K562 (cell line): Measurements from ENCODE around the gene ELAVL3. TPM values are rescaled to one million over a fixed set of nuclear protein-coding genes. Genes with fewer than 3 reads are reported as not detected.

ENCODE experiments used
- CBFA2T3 ChIP-seq: fragments of 450-650 bp; IDR thresholded peaks from 2 replicates; pipeline ENCODE4 v1.6.1; 2017
- CBX5 ChIP-seq: IDR thresholded peaks from 2 replicates; pipeline ENCODE4 v1.6.1; 2014; ENCODE audit warnings: low read depth, borderline replicate concordance
- NFIC ChIP-seq: fragments of 450-650 bp; IDR thresholded peaks from 2 replicates; pipeline ENCODE4 v1.6.1; 2017; ENCODE audit warnings: mild to moderate bottlenecking, inconsistent platforms
- POLR2A ChIP-seq: fragments of 450-650 bp; conservative IDR thresholded peaks from 2 replicates; pipeline ENCODE4 v1.6.1; 2016
- RERE ChIP-seq: sonication (generic); formaldehyde crosslinking; IDR thresholded peaks from 2 replicates; pipeline ENCODE4 v1.8.0; 2023; ENCODE audit warnings: missing genetic modification reagents, mild to moderate bottlenecking, borderline replicate concordance
- ZBTB7A ChIP-seq: IDR thresholded peaks from 2 replicates; pipeline ENCODE4 v1.6.1; 2011; ENCODE audit warnings: low read depth, mild to moderate bottlenecking, low read length, moderate library complexity, borderline replicate concordance; ENCODE audit not compliant: control insufficient read depth
- ZFP30 ChIP-seq: fragments of 250-450 bp; sonication (Bioruptor Pico); IDR thresholded peaks from 2 replicates; pipeline ENCODE4 v1.8.0; 2022; ENCODE audit warnings: moderate library complexity, mild to moderate bottlenecking, inconsistent platforms, borderline replicate concordance
- microRNA-seq: library from miRNA; unstranded; fragments of <30 nt; microRNA quantifications from one replicate; pipeline ENCODE4, GENCODE V29; 2018; ENCODE audit warnings: borderline microRNAs expressed
- polyA plus RNA-seq, 8 experiments: library from polyadenylated mRNA; depleted of rRNA in 4 of 8; stranded (reverse) in 5 of 8; unstranded in 3 of 8; fragments of >200 nt; fragmentation: Nextera tagmentation in 2 of 8; fragmentation: Illumina TruSeq in 1 of 8; extraction: Ambion mirVana in 2 of 8; extraction: Trizol in 1 of 8; gene quantifications; 2 replicates each; pipeline versions ENCODE4 v1.2.1 to v1.2.3, GENCODE V29; 2011 to 2014; ENCODE audit warnings: inconsistent platforms in 1 of 8, missing spikeins in 1 of 8
- small RNA-seq: library from RNA; depleted of rRNA; stranded (forward); fragments of <200 nt; gene quantifications from one replicate; pipeline ENCODE3, GENCODE V24; 2014
- total RNA-seq, 7 experiments: library from RNA; depleted of rRNA in 6 of 7; stranded (reverse); fragments of >200 nt in 6 of 7; fragmentation: Illumina TruSeq in 2 of 7; extraction: Trizol in 2 of 7; gene quantifications; 2 replicates each; pipeline versions ENCODE4 v1.2.1 to v1.2.3, GENCODE V29; 2011 to 2021; ENCODE audit warnings: low replicate concordance in 1 of 7

Gene ELAVL3
- total and polyA plus RNA-seq, 9 of the 15 experiments (the other 6 are each of a cell fraction or from before 2014, with no cell fraction given) = not detected

- TF ChIP-seq RERE (no peak), CBX5 (no peak), NFIC (peak; percentile 47), ZFP30 (no peak), ZBTB7A (0 out of 2 replicates have a peak, but pooled peaks have one; percentile 30), POLR2A (no peak), CBFA2T3 (no peak)
Observed at GRCh38 chr19:11401808-11402543, 78.9 kb downstream of the ELAVL3 start (continued).

Small RNA genes within 50 kb of the gene (microRNA-seq; reads per million reads assigned to microRNA genes)
- gene MIR7974 = 2.6 reads per million, percentile 32 among the genes with 10 or more reads in this experiment

Small RNA genes within 50 kb of the gene (small RNA-seq; reads per million reads assigned to genes)
- gene MIR7974 = 155 reads per million, percentile 99 among the genes with 10 or more reads in this experiment
- gene RF00019 = not detected
- 0.15 reads per million for gene RN7SL833P

Other genes starting within 250 kb of the ELAVL3 start
Only the 7 nearest of the 18 such genes appear.
- gene RGL3, start 61.7 kb downstream of the ELAVL3 start, total RNA-seq (2014; rRNA removed) = 0.16 and 0.32 TPM in 2 replicates
- gene RGL3, start 61.7 kb downstream of the ELAVL3 start, total RNA-seq (2014; rRNA removed; fragmentation: Illumina TruSeq; extraction: Trizol) = not detected in 2 replicates
- 0.11 TPM in 1 of 2 replicates, not detected in the other for gene RGL3, start 61.7 kb downstream of the ELAVL3 start, total RNA-seq (2015; rRNA removed; fragmentation: Illumina TruSeq; extraction: Trizol)
- 0.40 and 0.58 TPM in 2 replicates for gene RGL3, start 61.7 kb downstream of the ELAVL3 start, total RNA-seq (2021)
- 0.26 and 0.61 TPM in 2 replicates for gene RGL3, start 61.7 kb downstream of the ELAVL3 start, polyA plus RNA-seq (2011; rRNA removed)
- gene RGL3, start 61.7 kb downstream of the ELAVL3 start, polyA plus RNA-seq (2014; fragmentation: Illumina TruSeq; extraction: Trizol) = 0.22 TPM in 2 replicates
- not detected for gene RGL3, start 61.7 kb downstream of the ELAVL3 start, polyA plus RNA-seq (2014; fragmentation: Nextera tagmentation; extraction: Ambion mirVana)
- 0.09 and 0.12 TPM in 2 replicates for gene RGL3, start 61.7 kb downstream of the ELAVL3 start, polyA plus RNA-seq (2014; rRNA removed)
- gene ODAD3, start 45.9 kb downstream of the ELAVL3 start, total RNA-seq (2014; rRNA removed) = 0.08 and 0.14 TPM in 2 replicates
- 0.11 TPM in 1 of 2 replicates, not detected in the other for gene ODAD3, start 45.9 kb downstream of the ELAVL3 start, total RNA-seq (2014; rRNA removed; fragmentation: Illumina TruSeq; extraction: Trizol)
- gene ODAD3, start 45.9 kb downstream of the ELAVL3 start, total RNA-seq (2015; rRNA removed; fragmentation: Illumina TruSeq; extraction: Trizol) = 0.08 TPM in 1 of 2 replicates, not detected in the other
- gene ODAD3, start 45.9 kb downstream of the ELAVL3 start, total RNA-seq (2021) = 0.18 and 0.51 TPM in 2 replicates
- 0.19 TPM in 1 of 2 replicates, not detected in the other for gene ODAD3, start 45.9 kb downstream of the ELAVL3 start, polyA plus RNA-seq (2011; rRNA removed)
- gene ODAD3, start 45.9 kb downstream of the ELAVL3 start, polyA plus RNA-seq (2014; fragmentation: Illumina TruSeq; extraction: Trizol) = 0.08 and 0.12 TPM in 2 replicates
- gene ODAD3, start 45.9 kb downstream of the ELAVL3 start, polyA plus RNA-seq (2014; fragmentation: Nextera tagmentation; extraction: Ambion mirVana) = under 1 TPM; 0.07 to 0.18 TPM
- gene ODAD3, start 45.9 kb downstream of the ELAVL3 start, polyA plus RNA-seq (2014; rRNA removed) = 0.72 and 1.5 TPM in 2 replicates
- 99.4 and 135 TPM in 2 replicates for gene PRKCSH, start 45.4 kb downstream of the ELAVL3 start, total RNA-seq (2014; rRNA removed)
- gene PRKCSH, start 45.4 kb downstream of the ELAVL3 start, total RNA-seq (2014; rRNA removed; fragmentation: Illumina TruSeq; extraction: Trizol) = 25.6 and 28.4 TPM in 2 replicates
- 48.1 and 52.1 TPM in 2 replicates for gene PRKCSH, start 45.4 kb downstream of the ELAVL3 start, total RNA-seq (2015; rRNA removed; fragmentation: Illumina TruSeq; extraction: Trizol)
- 297 and 303 TPM in 2 replicates for gene PRKCSH, start 45.4 kb downstream of the ELAVL3 start, total RNA-seq (2021)
- gene PRKCSH, start 45.4 kb downstream of the ELAVL3 start, polyA plus RNA-seq (2011; rRNA removed) = 39.1 and 96.2 TPM in 2 replicates
- gene PRKCSH, start 45.4 kb downstream of the ELAVL3 start, polyA plus RNA-seq (2014; fragmentation: Illumina TruSeq; extraction: Trizol) = 155 and 235 TPM in 2 replicates
- 1 to 10 TPM; 2.3 to 6.9 TPM for gene PRKCSH, start 45.4 kb downstream of the ELAVL3 start, polyA plus RNA-seq (2014; fragmentation: Nextera tagmentation; extraction: Ambion mirVana)
- 76.5 and 88.9 TPM in 2 replicates for gene PRKCSH, start 45.4 kb downstream of the ELAVL3 start, polyA plus RNA-seq (2014; rRNA removed)
- 3.9 and 7.1 TPM in 2 replicates for gene ZNF653, start 24.8 kb upstream of the ELAVL3 start, total RNA-seq (2014; rRNA removed)
- 1.4 and 1.6 TPM in 2 replicates for gene ZNF653, start 24.8 kb upstream of the ELAVL3 start, total RNA-seq (2014; rRNA removed; fragmentation: Illumina TruSeq; extraction: Trizol)
- gene ZNF653, start 24.8 kb upstream of the ELAVL3 start, total RNA-seq (2015; rRNA removed; fragmentation: Illumina TruSeq; extraction: Trizol) = 2.9 and 3.8 TPM in 2 replicates
- 5.6 and 8.0 TPM in 2 replicates for gene ZNF653, start 24.8 kb upstream of the ELAVL3 start, total RNA-seq (2021)
- gene ZNF653, start 24.8 kb upstream of the ELAVL3 start, polyA plus RNA-seq (2011; rRNA removed) = 7.0 and 7.8 TPM in 2 replicates
- gene ZNF653, start 24.8 kb upstream of the ELAVL3 start, polyA plus RNA-seq (2014; fragmentation: Illumina TruSeq; extraction: Trizol) = 4.2 and 5.6 TPM in 2 replicates
- gene ZNF653, start 24.8 kb upstream of the ELAVL3 start, polyA plus RNA-seq (2014; fragmentation: Nextera tagmentation; extraction: Ambion mirVana) = not detected
- gene ZNF653, start 24.8 kb upstream of the ELAVL3 start, polyA plus RNA-seq (2014; rRNA removed) = 5.3 and 7.3 TPM in 2 replicates
- 82.5 and 91.8 TPM in 2 replicates for gene ECSIT, start 48.1 kb upstream of the ELAVL3 start, total RNA-seq (2014; rRNA removed)
- gene ECSIT, start 48.1 kb upstream of the ELAVL3 start, total RNA-seq (2014; rRNA removed; fragmentation: Illumina TruSeq; extraction: Trizol) = 14.3 and 20.4 TPM in 2 replicates
- gene ECSIT, start 48.1 kb upstream of the ELAVL3 start, total RNA-seq (2015; rRNA removed; fragmentation: Illumina TruSeq; extraction: Trizol) = 36.5 and 40.4 TPM in 2 replicates
- gene ECSIT, start 48.1 kb upstream of the ELAVL3 start, total RNA-seq (2021) = 71.2 and 73.3 TPM in 2 replicates
- 43.9 and 66.4 TPM in 2 replicates for gene ECSIT, start 48.1 kb upstream of the ELAVL3 start, polyA plus RNA-seq (2011; rRNA removed)
- gene ECSIT, start 48.1 kb upstream of the ELAVL3 start, polyA plus RNA-seq (2014; fragmentation: Illumina TruSeq; extraction: Trizol) = 44.0 and 49.0 TPM in 2 replicates
- 1 to 10 TPM; 1.1 to 4.2 TPM for gene ECSIT, start 48.1 kb upstream of the ELAVL3 start, polyA plus RNA-seq (2014; fragmentation: Nextera tagmentation; extraction: Ambion mirVana)
- gene ECSIT, start 48.1 kb upstream of the ELAVL3 start, polyA plus RNA-seq (2014; rRNA removed) = 55.7 and 60.9 TPM in 2 replicates
- gene CNN1, start 57.8 kb upstream of the ELAVL3 start, total RNA-seq (2014; rRNA removed) = 9.1 and 10.1 TPM in 2 replicates
- gene CNN1, start 57.8 kb upstream of the ELAVL3 start, total RNA-seq (2014; rRNA removed; fragmentation: Illumina TruSeq; extraction: Trizol) = 3.7 and 4.9 TPM in 2 replicates
- gene CNN1, start 57.8 kb upstream of the ELAVL3 start, total RNA-seq (2015; rRNA removed; fragmentation: Illumina TruSeq; extraction: Trizol) = 3.4 and 3.5 TPM in 2 replicates
- 5.8 and 6.1 TPM in 2 replicates for gene CNN1, start 57.8 kb upstream of the ELAVL3 start, total RNA-seq (2021)
- 8.4 and 10.6 TPM in 2 replicates for gene CNN1, start 57.8 kb upstream of the ELAVL3 start, polyA plus RNA-seq (2011; rRNA removed)
- gene CNN1, start 57.8 kb upstream of the ELAVL3 start, polyA plus RNA-seq (2014; fragmentation: Illumina TruSeq; extraction: Trizol) = 5.2 and 6.9 TPM in 2 replicates
- under 1 TPM; 0.23 to 0.32 TPM for gene CNN1, start 57.8 kb upstream of the ELAVL3 start, polyA plus RNA-seq (2014; fragmentation: Nextera tagmentation; extraction: Ambion mirVana)
- gene CNN1, start 57.8 kb upstream of the ELAVL3 start, polyA plus RNA-seq (2014; rRNA removed) = 5.7 and 7.0 TPM in 2 replicates
- 74.2 and 118 TPM in 2 replicates for gene ELOF1, start 78.2 kb upstream of the ELAVL3 start, total RNA-seq (2014; rRNA removed)
- gene ELOF1, start 78.2 kb upstream of the ELAVL3 start, total RNA-seq (2014; rRNA removed; fragmentation: Illumina TruSeq; extraction: Trizol) = 56.3 and 71.5 TPM in 2 replicates
- 125 and 129 TPM in 2 replicates for gene ELOF1, start 78.2 kb upstream of the ELAVL3 start, total RNA-seq (2015; rRNA removed; fragmentation: Illumina TruSeq; extraction: Trizol)
- 105 and 107 TPM in 2 replicates for gene ELOF1, start 78.2 kb upstream of the ELAVL3 start, total RNA-seq (2021)
- 38.4 and 43.8 TPM in 2 replicates for gene ELOF1, start 78.2 kb upstream of the ELAVL3 start, polyA plus RNA-seq (2011; rRNA removed)
- gene ELOF1, start 78.2 kb upstream of the ELAVL3 start, polyA plus RNA-seq (2014; fragmentation: Illumina TruSeq; extraction: Trizol) = 147 and 170 TPM in 2 replicates
- 10 to 100 TPM; 16.7 to 49.1 TPM for gene ELOF1, start 78.2 kb upstream of the ELAVL3 start, polyA plus RNA-seq (2014; fragmentation: Nextera tagmentation; extraction: Ambion mirVana)
- 99.8 and 115 TPM in 2 replicates for gene ELOF1, start 78.2 kb upstream of the ELAVL3 start, polyA plus RNA-seq (2014; rRNA removed)